ENCODE results near the gene CDIP1. TPM values are rescaled to one million over a fixed set of nuclear protein-coding genes. Genes with fewer than 3 reads are reported as not detected.

Gene CDIP1
- total and polyA plus RNA-seq, 10 of the 15 experiments (the other 5 are each of a cell fraction or from before 2014, with no cell fraction given), result 6.1 to 32.4 (median 13.6) TPM

DNA sequence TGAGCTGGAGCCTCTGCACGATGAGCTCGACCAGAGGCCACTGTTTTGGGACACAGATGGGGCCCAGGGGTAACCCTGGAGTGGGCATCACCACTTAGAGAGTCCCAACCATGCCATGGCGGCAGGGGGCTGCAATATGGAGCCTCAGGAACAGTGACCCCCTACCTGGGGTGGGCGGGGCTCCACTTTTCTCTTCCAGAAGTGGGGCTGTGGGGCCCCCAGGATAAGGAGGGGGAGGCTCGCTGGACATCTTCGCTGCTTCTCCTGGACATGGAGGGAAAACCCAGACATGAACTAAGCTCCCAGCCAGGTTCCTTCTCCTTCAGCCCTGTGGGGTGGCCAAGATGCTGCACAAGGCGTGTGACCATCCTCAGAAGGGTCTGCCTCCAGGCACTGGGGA lies 24.7 kb downstream of the CDIP1 start:
- H3K4me2 ChIP-seq (ENCODE audit: control insufficient read depth, insufficient read depth), result no peak overlapping the region; the same call in 1 of the 2 replicates

More for the DNA sequence above, 24.7 kb downstream of the CDIP1 start:
- Histone ChIP-seq H3K4me3 (no peak overlapping the region), H2AFZ (ENCODE audit: control insufficient read depth, low read depth, low read length) (no peak overlapping the region), H3K27ac (ENCODE audit: control insufficient read depth, insufficient read depth) (peak overlapping the region; percentile 77), H3K36me3 (ENCODE audit: control insufficient read depth in 2 of 2, insufficient read depth in 2 of 2, low read length in 1 of 2) (peaks cover 12 to 43% of the 10 kb centered on the region in 2 experiments; a peak in 3 of 4 replicates), H3K9me3 (replicated peaks; ENCODE audit: control insufficient read depth, insufficient read depth, low read length) (no peaks in the 10 kb centered on the region), H3K9ac (ENCODE audit: control insufficient read depth, insufficient read depth, low read length) (no peak overlapping the region), H4K20me1 (ENCODE audit: control insufficient read depth, insufficient read depth) (no peaks in the 10 kb centered on the region), H3K27me3 (replicated peaks in 1 of 2; ENCODE audit: control insufficient read depth in 2 of 2, insufficient read depth in 2 of 2, low read length in 1 of 2) (no peaks in the 10 kb centered on the region), H3K4me1 (ENCODE audit: control insufficient read depth, insufficient read depth, low read length) (peaks cover 23% of the 10 kb centered on the region), H3K79me2 (ENCODE audit: control insufficient read depth, insufficient read depth, low read length) (no peaks in the 10 kb centered on the region; the same call in 1 of the 2 replicates)
- SMC1A ChIA-PET (ENCODE audit: uncharacterized antibody, unreplicated experiment), result interaction anchor here (1.5 to 2.1 kb wide), 3 partner anchors 7 to 72 kb away, joined by 6 to 7 read pairs (median 7); no protein-coding TSS in a partner anchor
- RAD21 ChIA-PET (ENCODE audit: unreplicated experiment), result interaction anchor here (1.8 kb wide), 2 partner anchors 8 to 35 kb away, joined by 6 to 12 read pairs; no protein-coding TSS in a partner anchor
- TF ChIP-seq NFIC (IDR thresholded peaks at IDR 0.05; ENCODE audit: low read depth, low read length), result no peak
- no peak for TF ChIP-seq NKRF (conservative IDR thresholded peaks at IDR 0.05)
- no peak for TF ChIP-seq CEBPB (IDR thresholded peaks at IDR 0.05; ENCODE audit: borderline replicate concordance in 1 of 2, low read depth in 2 of 2, low read length in 2 of 2)
- TF ChIP-seq FOXM1 (IDR thresholded peaks at IDR 0.05; ENCODE audit: low read depth, low read length), result no peak
- no peak for TF ChIP-seq CBFB (IDR thresholded peaks at IDR 0.05; ENCODE audit: low read depth)
- CTCF ChIA-PET, result interaction anchor here (2.6 to 6.7 kb wide), 3 partner anchors 8 to 72 kb away, joined by 18 to 65 read pairs (median 36); no protein-coding TSS in a partner anchor
- no peak for DNase-seq (ENCODE audit: low read depth, low spot score)
- in situ Hi-C loops (cut with MboI), result loop anchor here (10.0 kb wide), 1 partner anchor 441 kb away; the partner anchor contains the start of gene SEC14L5
- BruUV-seq (replicated peaks), result no TSS peak
- 98% methylated on average over 7 of the region's 7 CpGs for WGBS (ENCODE audit: insufficient coverage, insufficient replicate concordance, low lambda C conversion rate, missing lambda C conversion rate)
- POLR2A ChIA-PET, result no interaction called here
- no peak for FAIRE-seq
- no peak for ATAC-seq
- intact Hi-C loops (cut with micrococcal nuclease; ENCODE audit: unreplicated experiment), result loop anchor here (10.0 kb wide), 2 partner anchors 101 to 441 kb away; partner anchors contain the start of genes SEC14L5 and UBALD1

All from GM12878 (cell line).